ENCODE results near the gene ANKRD28. TPM values are rescaled to one million over a fixed set of nuclear protein-coding genes. Genes with fewer than 3 reads are reported as not detected.

ANKRD28 gene
- total and polyA plus RNA-seq, 2 of the 13 experiments (the other 11 are each of a cell fraction or from before 2014, with no cell fraction given): 21.0 to 28.9 TPM

DNA sequence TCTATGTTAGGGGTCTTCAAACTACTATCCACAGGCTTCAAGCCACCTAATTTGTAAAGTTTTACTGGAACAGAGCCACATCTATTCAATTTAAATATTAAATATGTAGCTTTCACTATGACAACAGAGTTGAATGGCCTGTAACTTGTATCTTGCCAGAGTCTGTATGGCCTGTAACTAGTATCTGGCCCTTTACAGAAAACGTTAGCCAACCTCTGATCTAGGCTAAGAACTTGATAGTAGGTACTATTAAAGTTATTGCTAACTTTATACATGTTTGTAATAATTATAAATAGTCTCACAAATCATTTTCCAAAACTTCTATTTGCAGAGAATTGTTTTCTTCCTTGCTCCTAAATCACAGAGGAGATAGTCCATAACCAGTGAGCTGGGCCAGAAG, 40.0 kb downstream of the ANKRD28 start:
- CTCF ChIA-PET (ENCODE audit: low intra/inter-chr PET ratio, low total read pairs): no interaction called here
- in situ Hi-C loops (cut with HindIII; ENCODE audit: extremely low pct_ligation_motif_present, low pct_unique_long_range_greater_than_20kb): no loop called here
- H3K27ac ChIP-seq (ENCODE audit: extremely low read length, insufficient read depth, low read length): no peak overlapping the region
- TF ChIP-seq ZNF557 (CRISPR knock-in tag; IDR thresholded peaks at IDR 0.05) (no peak), AHR (CRISPR knock-in tag; IDR thresholded peaks at IDR 0.05) (no peak), FOXM1 (CRISPR knock-in tag; IDR thresholded peaks at IDR 0.05) (no peak), TEAD2 (CRISPR knock-in tag; IDR thresholded peaks at IDR 0.05) (no peak), REPIN1 (CRISPR knock-in tag; IDR thresholded peaks at IDR 0.05; ENCODE audit: borderline replicate concordance, low read depth) (no peak), CBFB (CRISPR knock-in tag; IDR thresholded peaks at IDR 0.05) (no peak), MIER3 (CRISPR knock-in tag; IDR thresholded peaks at IDR 0.05; ENCODE audit: borderline replicate concordance) (no peak), GFI1 (CRISPR knock-in tag; IDR thresholded peaks at IDR 0.05; ENCODE audit: borderline replicate concordance) (no peak), GATA4 (IDR thresholded peaks at IDR 0.05; ENCODE audit: borderline replicate concordance, low read depth) (no peak)
- TF ChIP-seq, protein P1, sequence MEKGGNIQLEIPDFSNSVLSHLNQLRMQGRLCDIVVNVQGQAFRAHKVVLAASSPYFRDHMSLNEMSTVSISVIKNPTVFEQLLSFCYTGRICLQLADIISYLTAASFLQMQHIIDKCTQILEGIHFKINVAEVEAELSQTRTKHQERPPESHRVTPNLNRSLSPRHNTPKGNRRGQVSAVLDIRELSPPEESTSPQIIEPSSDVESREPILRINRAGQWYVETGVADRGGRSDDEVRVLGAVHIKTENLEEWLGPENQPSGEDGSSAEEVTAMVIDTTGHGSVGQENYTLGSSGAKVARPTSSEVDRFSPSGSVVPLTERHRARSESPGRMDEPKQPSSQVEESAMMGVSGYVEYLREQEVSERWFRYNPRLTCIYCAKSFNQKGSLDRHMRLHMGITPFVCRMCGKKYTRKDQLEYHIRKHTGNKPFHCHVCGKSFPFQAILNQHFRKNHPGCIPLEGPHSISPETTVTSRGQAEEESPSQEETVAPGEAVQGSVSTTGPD (CRISPR knock-in tag; IDR thresholded peaks at IDR 0.05): no peak
- TF ChIP-seq, protein P2, sequence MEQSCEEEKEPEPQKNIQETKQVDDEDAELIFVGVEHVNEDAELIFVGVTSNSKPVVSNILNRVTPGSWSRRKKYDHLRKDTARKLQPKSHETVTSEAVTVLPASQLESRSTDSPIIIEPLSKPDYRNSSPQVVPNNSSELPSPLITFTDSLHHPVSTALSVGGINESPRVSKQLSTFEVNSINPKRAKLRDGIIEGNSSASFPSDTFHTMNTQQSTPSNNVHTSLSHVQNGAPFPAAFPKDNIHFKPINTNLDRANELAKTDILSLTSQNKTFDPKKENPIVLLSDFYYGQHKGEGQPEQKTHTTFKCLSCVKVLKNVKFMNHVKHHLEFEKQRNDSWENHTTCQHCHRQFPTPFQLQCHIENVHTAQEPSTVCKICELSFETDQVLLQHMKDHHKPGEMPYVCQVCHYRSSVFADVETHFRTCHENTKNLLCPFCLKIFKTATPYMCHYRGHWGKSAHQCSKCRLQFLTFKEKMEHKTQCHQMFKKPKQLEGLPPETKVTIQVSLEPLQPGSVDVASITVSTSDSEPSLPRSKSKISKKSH (CRISPR knock-in tag; IDR thresholded peaks at IDR 0.05; ENCODE audit: borderline replicate concordance): no peak
- TF ChIP-seq, protein P3, sequence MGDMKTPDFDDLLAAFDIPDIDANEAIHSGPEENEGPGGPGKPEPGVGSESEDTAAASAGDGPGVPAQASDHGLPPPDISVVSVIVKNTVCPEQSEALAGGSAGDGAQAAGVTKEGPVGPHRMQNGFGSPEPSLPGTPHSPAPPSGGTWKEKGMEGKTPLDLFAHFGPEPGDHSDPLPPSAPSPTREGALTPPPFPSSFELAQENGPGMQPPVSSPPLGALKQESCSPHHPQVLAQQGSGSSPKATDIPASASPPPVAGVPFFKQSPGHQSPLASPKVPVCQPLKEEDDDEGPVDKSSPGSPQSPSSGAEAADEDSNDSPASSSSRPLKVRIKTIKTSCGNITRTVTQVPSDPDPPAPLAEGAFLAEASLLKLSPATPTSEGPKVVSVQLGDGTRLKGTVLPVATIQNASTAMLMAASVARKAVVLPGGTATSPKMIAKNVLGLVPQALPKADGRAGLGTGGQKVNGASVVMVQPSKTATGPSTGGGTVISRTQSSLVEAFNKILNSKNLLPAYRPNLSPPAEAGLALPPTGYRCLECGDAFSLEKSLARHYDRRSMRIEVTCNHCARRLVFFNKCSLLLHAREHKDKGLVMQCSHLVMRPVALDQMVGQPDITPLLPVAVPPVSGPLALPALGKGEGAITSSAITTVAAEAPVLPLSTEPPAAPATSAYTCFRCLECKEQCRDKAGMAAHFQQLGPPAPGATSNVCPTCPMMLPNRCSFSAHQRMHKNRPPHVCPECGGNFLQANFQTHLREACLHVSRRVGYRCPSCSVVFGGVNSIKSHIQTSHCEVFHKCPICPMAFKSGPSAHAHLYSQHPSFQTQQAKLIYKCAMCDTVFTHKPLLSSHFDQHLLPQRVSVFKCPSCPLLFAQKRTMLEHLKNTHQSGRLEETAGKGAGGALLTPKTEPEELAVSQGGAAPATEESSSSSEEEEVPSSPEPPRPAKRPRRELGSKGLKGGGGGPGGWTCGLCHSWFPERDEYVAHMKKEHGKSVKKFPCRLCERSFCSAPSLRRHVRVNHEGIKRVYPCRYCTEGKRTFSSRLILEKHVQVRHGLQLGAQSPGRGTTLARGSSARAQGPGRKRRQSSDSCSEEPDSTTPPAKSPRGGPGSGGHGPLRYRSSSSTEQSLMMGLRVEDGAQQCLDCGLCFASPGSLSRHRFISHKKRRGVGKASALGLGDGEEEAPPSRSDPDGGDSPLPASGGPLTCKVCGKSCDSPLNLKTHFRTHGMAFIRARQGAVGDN (CRISPR knock-in tag; IDR thresholded peaks at IDR 0.05): no peak

More for the DNA sequence above, 40.0 kb downstream of the ANKRD28 start:
- FAIRE-seq: no peak
- H3K4me1 ChIP-seq (ENCODE audit: insufficient read depth, low read length): peaks cover 10% of the 10 kb centered on the region
- no peaks in the 10 kb centered on the region; a peak in 1 of 5 replicates for H3K36me3 ChIP-seq (replicated peaks in 1 of 2; ENCODE audit: control insufficient read depth in 1 of 2, insufficient read depth in 2 of 2, low read length in 2 of 2)
- intact Hi-C loops (cut with micrococcal nuclease; ENCODE audit: unreplicated experiment): no loop called here
- no peak for ATAC-seq
- H3K4me2 ChIP-seq (ENCODE audit: low read depth, low read length): no peak overlapping the region
- H2AFZ ChIP-seq (ENCODE audit: low read length): no peak overlapping the region
- H3K9me3 ChIP-seq (ENCODE audit: low read length): no peaks in the 10 kb centered on the region
- 96% methylated on average over 1 of the region's 1 CpG for WGBS (ENCODE audit: low lambda C conversion rate)
- H3K27me3 ChIP-seq (ENCODE audit: control insufficient read depth in 1 of 2, insufficient read depth in 2 of 2, low read length in 2 of 2): no peaks in the 10 kb centered on the region
- BruUV-seq (replicated peaks): no TSS peak
- no peak overlapping the region for H3K4me3 ChIP-seq (replicated peaks in 1 of 3; ENCODE audit: insufficient read depth in 1 of 3, low read depth in 2 of 3, low read length in 3 of 3)
- DNase-seq (ENCODE audit: low spot score): no peak
- H3K9ac ChIP-seq (ENCODE audit: insufficient read depth, low read depth, low read length): no peak overlapping the region
- H4K20me1 ChIP-seq (ENCODE audit: insufficient read depth, low read length): no peaks in the 10 kb centered on the region
- no peaks in the 10 kb centered on the region for H3K79me2 ChIP-seq (ENCODE audit: insufficient read depth, low read length)
- POLR2A ChIA-PET: no interaction called here

All from HepG2 (cell line).